H9 (cell line): ENCODE data around the gene ZNF319. TPM values are rescaled to one million over a fixed set of nuclear protein-coding genes. Genes with fewer than 3 reads are reported as not detected.

Source experiments
- DNase-seq: peaks from one replicate; pipeline ENCODE4 v3.0.0-alpha.2; 2017
- H2AFZ ChIP-seq: one replicate; pipeline ENCODE4 v1.6.1; 2013; ENCODE audit warnings: mild to moderate bottlenecking, low read length, control low read depth, moderate library complexity
- H2AK5ac ChIP-seq: 2 replicates; pipeline ENCODE4 v1.6.1; 2013; ENCODE audit warnings: low read length, control low read depth, mixed read lengths; ENCODE audit not compliant: insufficient read length
- H2BK120ac ChIP-seq: one replicate; pipeline ENCODE4 v1.6.1; 2013; ENCODE audit warnings: low read depth, mild to moderate bottlenecking, low read length, control low read depth, inconsistent platforms; ENCODE audit not compliant: poor library complexity, severe bottlenecking
- H2BK12ac ChIP-seq: 2 replicates; pipeline ENCODE4 v1.6.1; 2013; ENCODE audit warnings: low read length, control low read depth, mixed read lengths, low read depth; ENCODE audit not compliant: insufficient read length
- H2BK15ac ChIP-seq: 2 replicates; pipeline ENCODE4 v1.6.1; 2013; ENCODE audit warnings: low read depth, low read length, control low read depth
- H2BK20ac ChIP-seq: one replicate; pipeline ENCODE4 v1.6.1; 2013; ENCODE audit warnings: low read depth, mild to moderate bottlenecking, low read length, control low read depth, inconsistent platforms; ENCODE audit not compliant: poor library complexity, severe bottlenecking
- H2BK5ac ChIP-seq: 2 replicates; pipeline ENCODE4 v1.6.1; 2013; ENCODE audit warnings: low read length, control low read depth, mixed read lengths; ENCODE audit not compliant: insufficient read length
- H3K14ac ChIP-seq: 2 replicates; pipeline ENCODE4 v1.6.1; 2013; ENCODE audit warnings: low read length, control low read depth; ENCODE audit not compliant: insufficient read depth
- H3K18ac ChIP-seq: 2 replicates; pipeline ENCODE4 v1.6.1; 2013; ENCODE audit warnings: low read depth, mild to moderate bottlenecking, mixed read lengths, low read length, control low read depth; ENCODE audit not compliant: insufficient read length
- H3K23ac ChIP-seq: 2 replicates; pipeline ENCODE4 v1.6.1; 2013; ENCODE audit warnings: low read length, control low read depth, mixed read lengths, low read depth; ENCODE audit not compliant: insufficient read length
- H3K23me2 ChIP-seq: 2 replicates; pipeline ENCODE4 v1.6.1; 2013; ENCODE audit warnings: low read depth, mild to moderate bottlenecking, mixed read lengths, low read length, control low read depth; ENCODE audit not compliant: insufficient read length, poor library complexity, severe bottlenecking
- H3K27ac ChIP-seq: 2 replicates; pipeline ENCODE4 v1.5.1; 2013; ENCODE audit warnings: low read length, control low read depth, mixed read lengths, low read depth; ENCODE audit not compliant: insufficient read length
- H3K27me3 ChIP-seq: 2 replicates; pipeline ENCODE4 v1.6.1; 2013; ENCODE audit warnings: low read length, control low read depth, inconsistent platforms; ENCODE audit not compliant: insufficient read depth
- H3K4ac ChIP-seq: 2 replicates; pipeline ENCODE4 v1.6.1; 2013; ENCODE audit warnings: low read depth, mild to moderate bottlenecking, control low read depth, inconsistent platforms, low read length, moderate library complexity
- H3K4me1 ChIP-seq: 2 replicates; pipeline ENCODE4 v1.6.1; 2013; ENCODE audit warnings: low read length, control low read depth, inconsistent platforms; ENCODE audit not compliant: insufficient read depth
- H3K4me2 ChIP-seq: 2 replicates; pipeline ENCODE4 v1.6.1; 2013; ENCODE audit warnings: low read length, control low read depth, mixed read lengths; ENCODE audit not compliant: insufficient read length, insufficient read depth
- H3K56ac ChIP-seq: 2 replicates; pipeline ENCODE4 v1.6.1; 2013; ENCODE audit warnings: low read depth, mild to moderate bottlenecking, mixed read lengths, low read length, control low read depth; ENCODE audit not compliant: insufficient read length
- H3K79me1 ChIP-seq: 2 replicates; pipeline ENCODE4 v1.6.1; 2013; ENCODE audit warnings: low read depth, mild to moderate bottlenecking, moderate library complexity, low read length, control low read depth, inconsistent platforms; ENCODE audit not compliant: insufficient read depth, poor library complexity, severe bottlenecking
- H3K79me2 ChIP-seq: 2 replicates; pipeline ENCODE4 v1.6.1; 2013; ENCODE audit warnings: low read length, control low read depth, inconsistent platforms; ENCODE audit not compliant: insufficient read depth
- H3K9ac ChIP-seq: 2 replicates; pipeline ENCODE4 v1.6.1; 2013; ENCODE audit warnings: low read length, control low read depth, mixed read lengths; ENCODE audit not compliant: insufficient read length; ENCODE audit errors: extremely low read depth
- H3K9me3 ChIP-seq: one replicate; pipeline ENCODE4 v1.6.1; 2013; ENCODE audit warnings: low read depth, low read length, inconsistent platforms; ENCODE audit not compliant: control insufficient read depth
- H3T11ph ChIP-seq: one replicate; pipeline ENCODE4 v1.6.1; 2013; ENCODE audit warnings: mild to moderate bottlenecking, low read length, control low read depth, inconsistent platforms
- H4K20me1 ChIP-seq: one replicate; pipeline ENCODE4 v1.6.1; 2013; ENCODE audit not compliant: control insufficient read depth, insufficient read length, insufficient read depth
- H4K5ac ChIP-seq: 2 replicates; pipeline ENCODE4 v1.6.1; 2013; ENCODE audit warnings: low read depth, mild to moderate bottlenecking, mixed read lengths, low read length, control low read depth; ENCODE audit not compliant: insufficient read length
- H4K8ac ChIP-seq: replicated peaks from 2 replicates; pipeline ENCODE4 v1.6.1; 2013; ENCODE audit warnings: low read length, control low read depth, mixed read lengths, low read depth; ENCODE audit not compliant: insufficient read length
- H4K91ac ChIP-seq: 2 replicates; pipeline ENCODE4 v1.6.1; 2013; ENCODE audit warnings: low read depth, mild to moderate bottlenecking, moderate library complexity, mixed read lengths, low read length, control low read depth; ENCODE audit not compliant: insufficient read length
- H3K27ac Mint-ChIP-seq, 3 experiments: 2 replicates in 2 of 3; 3 replicates in 1 of 3; pipeline ENCODE4 v1.8.0; 2020 to 2021; ENCODE audit warnings: mixed read lengths in 3 of 3, mild to moderate bottlenecking in 1 of 3, moderate library complexity in 1 of 3
- H3K27me3 Mint-ChIP-seq: 2 replicates; pipeline ENCODE4 v1.8.0; 2021; ENCODE audit warnings: low read depth, mild to moderate bottlenecking, moderate library complexity, mixed read lengths
- H3K36me3 Mint-ChIP-seq, 3 experiments: 2 replicates in 2 of 3; 3 replicates in 1 of 3; pipeline ENCODE4 v1.8.0; 2020 to 2021; ENCODE audit warnings: low read depth in 3 of 3, mixed read lengths in 3 of 3; ENCODE audit not compliant: insufficient read depth in 1 of 3
- H3K4me1 Mint-ChIP-seq, 2 experiments: 2 replicates each; pipeline ENCODE4 v1.8.0; 2020; ENCODE audit warnings: mixed read lengths in 2 of 2
- H3K4me3 Mint-ChIP-seq, 2 experiments: 2 replicates in 1 of 2; 3 replicates in 1 of 2; pipeline ENCODE4 v1.8.0; 2020 to 2021; ENCODE audit warnings: mild to moderate bottlenecking in 2 of 2, mixed read lengths in 2 of 2, moderate library complexity in 1 of 2
- H3K9me3 Mint-ChIP-seq, 2 experiments: 2 replicates in 1 of 2; 3 replicates in 1 of 2; pipeline ENCODE4 v1.8.0; 2020; ENCODE audit warnings: mild to moderate bottlenecking in 2 of 2, mixed read lengths in 2 of 2, moderate library complexity in 1 of 2
- CTCF ChIP-seq: fragments of 200-600 bp; sonication (generic); conservative IDR thresholded peaks from 3 replicates; pipeline ENCODE4 v1.8.0; 2021; ENCODE audit warnings: antibody characterized with exemption, mild to moderate bottlenecking
- WGBS: extraction: QIAGEN DNeasy Blood & Tissue Kit; methylation state at CpG from one replicate; pipeline ENCODE4 v1.1.7; 2013; ENCODE audit warnings: missing lambda C conversion rate, low lambda C conversion rate, mixed read lengths; ENCODE audit not compliant: insufficient read length; ENCODE audit errors: extremely low coverage; 5-methylcytosine and 5-hydroxymethylcytosine counted together
- total RNA-seq: library from RNA; stranded (reverse); gene quantifications from 2 replicates; pipeline ENCODE4 v1.2.1, GENCODE V29; 2021

The ZNF319 gene
- total RNA-seq, 1 experiment from 2014 or later: 5.6 TPM

GRCh38 chr16:58016840-58017446 lies 16.5 kb upstream of the ZNF319 start:
- H2AK5ac ChIP-seq: no peak overlapping the region
- H3K23me2 ChIP-seq: no peaks in the 10 kb centered on the region
- H2AFZ ChIP-seq: no peak overlapping the region
- no peak overlapping the region for H4K5ac ChIP-seq
- H3K4me1 ChIP-seq: no peaks in the 10 kb centered on the region
- DNase-seq: no peak
- H4K8ac ChIP-seq: no peak overlapping the region
- H2BK15ac ChIP-seq: no peak overlapping the region
- no peak overlapping the region for H3K4me2 ChIP-seq
- Mint-ChIP-seq H3K27me3 (no peaks in the 10 kb centered on the region), H3K9me3 (no peaks in the 10 kb centered on the region), H3K36me3 (peaks cover 0 to 12% (median 0%) of the 10 kb centered on the region in 3 experiments; a peak in 3 of 7 replicates), H3K4me3 (no peak overlapping the region), H3K27ac (no peak overlapping the region), H3K4me1 (peaks cover 4 to 9% of the 10 kb centered on the region in 2 experiments; a peak in 3 of 4 replicates)
- no peak for TF ChIP-seq CTCF
- H4K91ac ChIP-seq: no peak overlapping the region
- no peak overlapping the region for H2BK20ac ChIP-seq
- H4K20me1 ChIP-seq: no peaks in the 10 kb centered on the region
- no peak overlapping the region for H3K9ac ChIP-seq
- H3K4ac ChIP-seq: no peak overlapping the region
- no peak overlapping the region for H3K23ac ChIP-seq
- no peak overlapping the region for H3K27ac ChIP-seq
- H2BK120ac ChIP-seq: no peak overlapping the region
- H3K9me3 ChIP-seq: no peaks in the 10 kb centered on the region
- no peak overlapping the region for H2BK5ac ChIP-seq
- no peak overlapping the region for H2BK12ac ChIP-seq
- no peaks in the 10 kb centered on the region for H3K79me1 ChIP-seq
- H3K27me3 ChIP-seq: no peaks in the 10 kb centered on the region
- no peaks in the 10 kb centered on the region for H3K79me2 ChIP-seq
- no peak overlapping the region for H3K18ac ChIP-seq
- no peak overlapping the region for H3K56ac ChIP-seq
- no peak overlapping the region for H3K14ac ChIP-seq
- no CpG with 5 or more reads among the region's 12 CpGs for WGBS
- H3T11ph ChIP-seq: no peak overlapping the region
